Loucy (cell line): Measurements from ENCODE around the gene PPIL3.

ENCODE experiments used
- H2AFZ ChIP-seq: fragments of 200-600 bp; sonication (generic); 2 replicates; pipeline ENCODE4 v1.6.0; 2016; ENCODE audit warnings: antibody characterized with exemption, mild to moderate bottlenecking, low read length, moderate library complexity
- H3F3A ChIP-seq: fragments of 200-600 bp; 2 replicates; pipeline ENCODE4 v1.6.0; 2016; ENCODE audit warnings: antibody characterized with exemption, low read depth, mild to moderate bottlenecking
- H3K27me3 ChIP-seq: fragments of 200-600 bp; sonication (generic); 2 replicates; pipeline ENCODE4 v1.6.1; 2014; ENCODE audit warnings: low read length, mild to moderate bottlenecking; ENCODE audit not compliant: insufficient read depth, poor library complexity, severe bottlenecking
- H3K36me3 ChIP-seq: fragments of 200-600 bp; sonication (generic); 2 replicates; pipeline ENCODE4 v1.6.1; 2016; ENCODE audit warnings: low read length; ENCODE audit not compliant: insufficient read depth
- H3K4me1 ChIP-seq: fragments of 200-600 bp; sonication (generic); 2 replicates; pipeline ENCODE4 v1.5.1; 2014; ENCODE audit warnings: low read length, mild to moderate bottlenecking; ENCODE audit not compliant: insufficient read depth, poor library complexity, severe bottlenecking
- H3K4me2 ChIP-seq: fragments of 200-600 bp; sonication (generic); 2 replicates; pipeline ENCODE4 v1.6.0; 2014; ENCODE audit warnings: antibody characterized with exemption, low read length, low read depth, mild to moderate bottlenecking; ENCODE audit not compliant: poor library complexity, severe bottlenecking
- H3K4me3 ChIP-seq: fragments of 200-600 bp; sonication (generic); 2 replicates; pipeline ENCODE4 v1.5.1; 2014; ENCODE audit warnings: low read length, mild to moderate bottlenecking, mixed read lengths; ENCODE audit not compliant: poor library complexity, severe bottlenecking
- H3K79me2 ChIP-seq: fragments of 200-600 bp; sonication (generic); 2 replicates; pipeline ENCODE4 v1.6.1; 2014; ENCODE audit warnings: low read length; ENCODE audit not compliant: insufficient read depth
- H3K9ac ChIP-seq: fragments of 200-600 bp; sonication (generic); 2 replicates; pipeline ENCODE4 v1.6.0; 2014; ENCODE audit warnings: mild to moderate bottlenecking, low read depth, low read length, moderate library complexity; ENCODE audit not compliant: poor library complexity, severe bottlenecking
- H3K9me2 ChIP-seq: fragments of 200-600 bp; sonication (generic); replicated peaks from 2 replicates; pipeline ENCODE4 v1.6.1; 2016; ENCODE audit warnings: low read depth, low read length, mixed read lengths
- H3K9me3 ChIP-seq: fragments of 200-600 bp; sonication (generic); 2 replicates; pipeline ENCODE4 v1.6.1; 2014; ENCODE audit warnings: mild to moderate bottlenecking, antibody characterized with exemption, low read length, low read depth; ENCODE audit not compliant: insufficient read depth
- H4K20me1 ChIP-seq: fragments of 200-600 bp; sonication (generic); 2 replicates; pipeline ENCODE4 v1.6.0; 2014; ENCODE audit warnings: antibody characterized with exemption, low read length, mild to moderate bottlenecking; ENCODE audit not compliant: insufficient read depth, poor library complexity, severe bottlenecking
- CTCF ChIP-seq: fragments of 200-600 bp; sonication (generic); conservative IDR thresholded peaks from 2 replicates; pipeline ENCODE4 v1.5.1; 2014; ENCODE audit warnings: mild to moderate bottlenecking, antibody characterized with exemption, low read length
- EZH2phosphoT487 ChIP-seq: fragments of 200-600 bp; IDR thresholded peaks from 2 replicates; pipeline ENCODE4 v1.6.1; 2018; ENCODE audit warnings: antibody characterized with exemption, mild to moderate bottlenecking, moderate library complexity, borderline replicate concordance

PPIL3 gene

GRCh38 chr2:200871151-200871550 lies 17.7 kb downstream of the PPIL3 start:
- TF ChIP-seq EZH2phosphoT487 (no peak), CTCF (no peak)
- no peaks in the 10 kb centered on the region for H3K9me2 ChIP-seq
- H3K4me1 ChIP-seq, result no peaks in the 10 kb centered on the region
- H3K27me3 ChIP-seq, result no peaks in the 10 kb centered on the region
- H3K36me3 ChIP-seq, result peaks cover 40% of the 10 kb centered on the region; the same call in 1 of the 2 replicates
- no peaks in the 10 kb centered on the region for H3F3A ChIP-seq
- no peak overlapping the region for H3K4me2 ChIP-seq
- H4K20me1 ChIP-seq, result no peaks in the 10 kb centered on the region
- no peak overlapping the region for H3K9ac ChIP-seq
- H2AFZ ChIP-seq, result no peak overlapping the region
- H3K79me2 ChIP-seq, result no peaks in the 10 kb centered on the region
- H3K4me3 ChIP-seq, result no peak overlapping the region
- no peaks in the 10 kb centered on the region for H3K9me3 ChIP-seq

GRCh38 chr2:200869014-200869413 lies 19.9 kb downstream of the PPIL3 start:
- no peaks in the 10 kb centered on the region for H3K9me2 ChIP-seq
- H3K79me2 ChIP-seq, result peaks cover 4% of the 10 kb centered on the region
- H2AFZ ChIP-seq, result no peak overlapping the region
- H3K4me1 ChIP-seq, result peaks cover 3% of the 10 kb centered on the region
- no peaks in the 10 kb centered on the region for H3F3A ChIP-seq
- no peaks in the 10 kb centered on the region for H3K27me3 ChIP-seq
- no peaks in the 10 kb centered on the region for H4K20me1 ChIP-seq
- TF ChIP-seq EZH2phosphoT487, result no peak
- H3K36me3 ChIP-seq, result peaks cover 20% of the 10 kb centered on the region; the same call in 1 of the 2 replicates
- no peak overlapping the region for H3K4me2 ChIP-seq
- no peak overlapping the region for H3K9ac ChIP-seq
- no peaks in the 10 kb centered on the region for H3K9me3 ChIP-seq
- no peak overlapping the region for H3K4me3 ChIP-seq

- H4K20me1 ChIP-seq, result peaks cover 43% of the 10 kb centered on the region
- peak within 1 kb of the TSS; percentile 94 for H2AFZ ChIP-seq
- peaks cover 50% of the 10 kb centered on the region for H3K79me2 ChIP-seq
- H3K4me3 ChIP-seq, result peak within 1 kb of the TSS; percentile 97
- peaks cover 24% of the 10 kb centered on the region for H3K4me1 ChIP-seq
- H3K9me3 ChIP-seq, result no peaks in the 10 kb centered on the region
- H3F3A ChIP-seq, result no peaks in the 10 kb centered on the region
- peak within 1 kb of the TSS; percentile 95 for H3K9ac ChIP-seq
- H3K9me2 ChIP-seq, result no peaks in the 10 kb centered on the region
- TF ChIP-seq CTCF (no peak), EZH2phosphoT487 (no peak)
- peaks cover 25% of the 10 kb centered on the region for H3K36me3 ChIP-seq
- H3K27me3 ChIP-seq, result peaks cover 12% of the 10 kb centered on the region
- peak within 1 kb of the TSS; percentile 93 for H3K4me2 ChIP-seq
These were observed 24.5 kb downstream of the PPIL3 start, which contains the start of gene CLK1 for GRCh38 chr2:200864176-200865034. Gene CLK1 (minus strand): TSS chr2:200864658. CDS start chr2:200861862, 2,796 bp downstream.
